Choroid plexus epithelial cell (primary cell): ENCODE data around the gene UGGT1.
"Not testable (repeated sequence)": the region's sequence is repeated elsewhere in the genome, so short reads cannot be mapped to it uniquely, and the experiment has no call there.

Experiments used
- DNase-seq: peaks from one replicate; pipeline ENCODE4 v3.0.0-alpha.2; 2010; ENCODE audit warnings: low read depth
- H3K4me3 ChIP-seq: 2 replicates; pipeline ENCODE4 v1.5.1; 2011; ENCODE audit warnings: low read depth, mild to moderate bottlenecking, control low read depth, low read length, moderate library complexity
- CTCF ChIP-seq: conservative IDR thresholded peaks from 2 replicates; pipeline ENCODE4 v1.5.1; 2011; ENCODE audit warnings: low read depth, mild to moderate bottlenecking, control low read depth, inconsistent platforms, low read length, moderate library complexity

UGGT1 gene

DNA sequence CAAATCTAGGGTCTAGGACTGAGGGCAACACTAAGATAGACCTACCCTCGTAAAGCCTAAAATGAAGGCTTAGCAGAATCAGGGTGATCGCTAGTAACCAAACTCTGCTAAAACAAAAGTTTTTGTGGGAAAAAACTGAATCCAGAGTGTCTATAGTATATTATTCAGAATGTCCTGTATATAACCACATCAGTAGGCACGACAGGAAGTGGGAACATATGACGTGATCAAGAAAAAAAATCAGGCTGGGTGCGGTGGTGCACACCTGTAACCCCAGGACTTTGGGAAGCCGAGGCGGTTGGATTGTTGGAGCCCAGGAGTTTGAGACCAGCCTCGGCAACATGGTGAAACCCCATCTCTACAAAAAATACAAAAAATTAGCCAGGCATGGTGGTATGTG lies 106.1 kb downstream of the UGGT1 start:
- H3K4me3 ChIP-seq = no peak overlapping the region
- DNase-seq = no peak
- TF ChIP-seq CTCF = no peak

GRCh38 chr2:128198656-128199055 lies 107.7 kb downstream of the UGGT1 start:
- DNase-seq = peak; percentile 46
- H3K4me3 ChIP-seq = no peak overlapping the region
- TF ChIP-seq CTCF = no peak

DNA sequence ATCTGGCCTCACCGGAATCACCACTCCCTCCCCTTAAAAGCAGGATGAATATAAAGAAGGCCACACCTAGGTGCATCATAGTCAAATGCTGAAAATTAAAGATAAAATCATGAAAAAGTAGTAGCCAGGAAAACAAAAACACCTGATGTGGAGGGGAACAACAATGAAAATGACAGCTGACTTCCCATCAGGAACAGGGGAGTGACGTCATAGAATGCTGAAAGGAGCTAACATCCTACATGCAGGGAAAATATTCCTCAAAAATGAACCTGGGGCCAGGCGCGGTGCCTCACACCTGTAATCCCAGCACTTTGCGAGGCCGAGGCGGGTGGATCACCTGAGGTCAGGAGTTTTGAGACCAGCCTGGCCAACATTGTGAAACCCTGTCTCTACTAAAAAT lies 108.1 kb downstream of the UGGT1 start:
- no peak overlapping the region for H3K4me3 ChIP-seq
- no peak for TF ChIP-seq CTCF
- DNase-seq = no peak

- DNase-seq = no peak
- no peak for TF ChIP-seq CTCF
- H3K4me3 ChIP-seq = no peak overlapping the region
Measured at GRCh38 chr2:128202791-128203190, 111.8 kb downstream of the UGGT1 start.

DNA sequence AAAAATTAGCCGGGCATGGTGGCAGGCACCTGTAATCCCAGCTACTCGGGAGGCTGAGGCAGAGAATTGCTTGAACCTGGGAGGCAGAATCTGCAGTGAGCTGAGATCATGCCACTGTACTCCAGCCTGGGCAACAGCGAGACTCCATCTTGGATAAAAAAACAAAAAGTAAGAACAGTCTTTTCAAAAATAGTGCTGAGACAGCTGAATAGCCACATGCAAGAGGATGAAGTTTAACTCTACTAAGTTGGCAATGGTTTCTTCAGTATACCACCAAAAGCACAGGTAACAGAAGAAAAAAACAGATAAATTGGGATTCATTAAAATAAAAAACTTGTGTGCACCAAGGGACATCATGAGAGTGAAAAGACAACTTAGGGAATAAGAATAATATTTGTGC lies 115.2 kb downstream of the UGGT1 start:
- no peak for TF ChIP-seq CTCF
- no peak for DNase-seq
- H3K4me3 ChIP-seq = no peak overlapping the region

- no peak for TF ChIP-seq CTCF
Measured at GRCh38 chr2:128208023-128208422, 117.0 kb downstream of the UGGT1 start.

DNA sequence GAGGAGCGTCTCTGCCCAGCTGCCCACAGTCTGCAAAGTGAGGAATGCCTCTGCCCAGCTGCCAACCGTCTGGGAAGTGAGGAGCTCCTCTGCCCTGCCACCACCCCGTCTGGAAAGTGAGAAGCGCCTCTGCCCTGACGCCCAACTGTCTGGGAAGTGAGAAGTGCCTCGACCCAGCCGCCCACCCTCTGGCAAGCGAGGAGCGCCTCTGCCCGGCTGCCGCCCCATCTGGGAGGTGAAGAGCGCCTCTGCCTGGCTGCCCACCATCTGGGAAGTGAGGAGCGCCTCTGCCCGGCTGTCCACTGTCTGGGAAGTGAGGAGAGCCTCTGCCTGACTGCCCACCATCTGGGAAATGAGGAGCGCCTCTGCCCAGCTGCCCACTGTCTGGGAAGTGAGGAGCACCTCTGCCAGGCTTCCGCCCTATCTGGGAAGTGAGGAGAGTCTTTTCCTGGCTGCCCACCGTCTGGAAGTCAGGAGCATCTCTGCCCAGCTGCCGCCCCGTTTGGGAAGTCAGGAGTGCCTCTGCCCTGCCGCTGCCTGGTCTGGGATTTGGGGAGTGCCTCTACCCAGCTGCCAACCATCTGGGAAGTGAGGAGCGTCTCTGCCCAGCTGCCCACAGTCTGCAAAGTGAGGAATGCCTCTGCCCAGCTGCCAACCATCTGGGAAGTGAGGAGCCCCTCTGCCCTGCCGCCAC lies 117.8 kb downstream of the UGGT1 start:
- not testable (repeated sequence) for H3K4me3 ChIP-seq, DNase-seq

More at GRCh38 chr2:128208023-128208422, 117.0 kb downstream of the UGGT1 start:
- H3K4me3 ChIP-seq = no peak overlapping the region
- DNase-seq = no peak

GRCh38 chr2:128214251-128214650 lies 123.3 kb downstream of the UGGT1 start:
- no peak for TF ChIP-seq CTCF
- no peak overlapping the region for H3K4me3 ChIP-seq
- DNase-seq = no peak
